GM20000 (cell line): ENCODE measurements around the gene COX4I2.
"Not testable (repeated sequence)": the region's sequence is repeated elsewhere in the genome, so short reads cannot be mapped to it uniquely, and the experiment has no call there.

Experiments used
- DNase-seq: peaks from one replicate; pipeline ENCODE4 v3.0.0; 2012; ENCODE audit warnings: low spot score
- TF ChIP-seq, protein P1 (sequence below): IDR thresholded peaks from 2 replicates; pipeline ENCODE4 v1.5.1; 2012; ENCODE audit warnings: mild to moderate bottlenecking, control low read depth; ENCODE audit errors: extremely low read depth, missing control alignments

COX4I2 gene

DNA sequence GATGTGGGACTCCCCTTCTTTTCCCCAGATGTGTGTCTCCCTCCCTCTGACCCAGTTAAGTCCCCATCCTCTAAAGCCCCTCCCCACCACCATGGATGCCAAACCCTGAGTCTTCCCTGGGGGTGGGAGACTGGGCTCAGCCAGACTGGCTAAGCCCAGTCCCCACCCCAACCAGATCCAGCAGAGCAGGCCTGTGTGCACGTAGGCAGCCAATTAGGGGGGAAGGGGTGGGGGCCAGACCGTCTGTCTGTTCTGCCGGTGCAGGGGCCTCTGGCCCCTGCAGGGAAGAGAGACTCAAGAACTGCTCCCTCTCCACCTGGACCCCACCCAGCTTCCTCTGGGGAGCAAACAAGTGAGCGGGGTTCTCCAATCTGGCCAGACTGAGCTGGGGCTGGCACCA is 605 bp downstream of the COX4I2 start:
- TF ChIP-seq, protein P1, sequence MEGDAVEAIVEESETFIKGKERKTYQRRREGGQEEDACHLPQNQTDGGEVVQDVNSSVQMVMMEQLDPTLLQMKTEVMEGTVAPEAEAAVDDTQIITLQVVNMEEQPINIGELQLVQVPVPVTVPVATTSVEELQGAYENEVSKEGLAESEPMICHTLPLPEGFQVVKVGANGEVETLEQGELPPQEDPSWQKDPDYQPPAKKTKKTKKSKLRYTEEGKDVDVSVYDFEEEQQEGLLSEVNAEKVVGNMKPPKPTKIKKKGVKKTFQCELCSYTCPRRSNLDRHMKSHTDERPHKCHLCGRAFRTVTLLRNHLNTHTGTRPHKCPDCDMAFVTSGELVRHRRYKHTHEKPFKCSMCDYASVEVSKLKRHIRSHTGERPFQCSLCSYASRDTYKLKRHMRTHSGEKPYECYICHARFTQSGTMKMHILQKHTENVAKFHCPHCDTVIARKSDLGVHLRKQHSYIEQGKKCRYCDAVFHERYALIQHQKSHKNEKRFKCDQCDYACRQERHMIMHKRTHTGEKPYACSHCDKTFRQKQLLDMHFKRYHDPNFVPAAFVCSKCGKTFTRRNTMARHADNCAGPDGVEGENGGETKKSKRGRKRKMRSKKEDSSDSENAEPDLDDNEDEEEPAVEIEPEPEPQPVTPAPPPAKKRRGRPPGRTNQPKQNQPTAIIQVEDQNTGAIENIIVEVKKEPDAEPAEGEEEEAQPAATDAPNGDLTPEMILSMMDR = no peak
- DNase-seq = no peak

DNA sequence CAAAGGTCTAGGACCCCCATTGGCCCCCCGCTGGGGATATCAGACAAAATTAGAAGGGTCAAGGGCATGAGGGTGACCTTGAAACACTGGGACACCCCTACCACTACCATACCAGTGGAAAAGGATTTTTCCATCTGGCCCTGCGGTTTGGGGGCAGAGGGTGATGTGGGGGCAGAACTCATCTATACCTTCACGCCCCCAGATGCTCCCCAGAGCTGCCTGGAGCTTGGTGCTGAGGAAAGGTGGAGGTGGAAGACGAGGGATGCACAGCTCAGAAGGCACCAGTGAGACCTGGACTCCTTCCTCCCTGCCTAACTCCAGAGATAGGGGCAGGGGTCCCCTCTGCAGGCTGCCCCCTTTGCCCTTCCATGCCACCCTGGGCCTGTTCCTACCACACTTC is 1.1 kb downstream of the COX4I2 start:
- no peak for DNase-seq
- TF ChIP-seq, protein P1 = no peak

DNA sequence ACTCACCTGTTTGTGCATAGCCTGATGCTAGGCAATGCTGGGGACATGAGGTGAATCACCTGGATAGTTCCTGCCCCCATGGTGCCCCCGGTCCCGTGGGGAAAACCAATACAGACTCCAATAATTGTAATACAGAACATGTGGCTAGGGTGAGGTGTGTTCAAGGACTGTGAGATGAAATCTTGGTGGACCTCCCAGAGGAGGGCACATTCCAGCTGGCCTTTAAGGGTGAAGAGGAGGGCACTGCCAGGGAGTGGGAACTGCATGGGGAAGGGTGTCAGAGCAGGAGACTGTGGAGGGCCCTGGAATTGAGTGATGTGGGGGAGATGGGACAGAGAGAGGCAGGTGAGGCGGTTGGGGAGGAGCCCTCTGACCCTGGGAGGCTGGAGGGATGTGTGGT is 2.5 kb downstream of the COX4I2 start:
- DNase-seq = no peak
- TF ChIP-seq, protein P1 = no peak

DNA sequence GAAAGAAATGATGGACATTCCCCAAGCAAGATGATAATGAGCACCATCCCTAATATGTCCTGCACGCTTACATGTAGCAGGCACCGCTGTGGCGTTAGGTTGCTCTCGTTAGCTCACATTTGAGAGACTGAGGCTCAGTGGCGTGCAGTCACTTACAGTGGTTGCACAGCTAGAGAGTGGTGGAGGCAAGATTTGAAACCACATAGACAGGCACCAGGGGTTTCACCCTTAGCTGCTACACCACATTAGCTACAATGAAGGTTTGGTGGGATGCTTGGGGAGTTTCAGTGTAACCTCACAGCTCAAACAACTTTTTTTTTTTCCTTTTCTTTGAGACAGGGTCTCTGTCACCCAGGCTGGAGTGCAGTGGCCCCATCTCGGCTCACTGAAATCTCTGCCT is 3.7 kb downstream of the COX4I2 start:
- TF ChIP-seq, protein P1 = no peak
- no peak for DNase-seq

DNA sequence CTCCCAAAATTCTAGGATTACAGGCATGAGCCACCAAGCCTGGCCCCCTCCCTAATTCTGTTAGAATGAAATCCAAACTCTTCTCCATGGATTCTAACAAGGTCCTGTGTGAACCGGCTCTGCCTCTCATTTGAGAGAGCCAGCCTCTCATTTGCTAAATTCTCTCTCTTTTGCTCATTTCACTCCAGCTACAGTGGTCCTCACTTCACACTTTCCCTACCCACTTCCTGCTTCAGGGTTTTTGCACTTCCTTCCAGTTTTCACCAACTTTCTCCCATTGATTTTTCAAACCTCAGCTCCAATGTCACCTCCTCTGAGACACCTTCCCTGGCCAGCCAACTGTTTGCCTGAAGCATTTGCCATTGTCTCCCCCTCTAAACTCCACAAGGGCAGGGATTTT is 5.1 kb downstream of the COX4I2 start:
- DNase-seq = no peak
- TF ChIP-seq, protein P1 = no peak

DNA sequence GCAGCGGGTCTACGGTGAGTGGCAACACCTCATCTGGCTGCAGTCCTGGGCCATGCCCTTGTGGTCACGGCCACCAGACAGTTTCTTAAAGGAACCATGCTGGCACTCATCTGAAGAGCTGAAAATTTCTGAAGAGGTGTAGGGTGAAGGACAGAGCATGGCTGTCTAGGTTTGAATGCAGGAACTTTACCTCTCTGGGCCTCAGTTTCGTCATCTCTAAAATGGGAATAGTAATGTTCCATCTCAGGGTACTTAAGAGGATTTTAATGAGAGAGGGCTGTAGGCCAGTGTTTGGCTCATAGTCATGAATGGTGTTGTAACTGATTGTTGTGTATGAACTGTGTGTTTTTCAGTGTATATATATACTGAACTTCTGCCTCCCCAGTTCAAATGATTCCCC is 5.8 kb downstream of the COX4I2 start:
- TF ChIP-seq, protein P1 = no peak
- DNase-seq = no peak

DNA sequence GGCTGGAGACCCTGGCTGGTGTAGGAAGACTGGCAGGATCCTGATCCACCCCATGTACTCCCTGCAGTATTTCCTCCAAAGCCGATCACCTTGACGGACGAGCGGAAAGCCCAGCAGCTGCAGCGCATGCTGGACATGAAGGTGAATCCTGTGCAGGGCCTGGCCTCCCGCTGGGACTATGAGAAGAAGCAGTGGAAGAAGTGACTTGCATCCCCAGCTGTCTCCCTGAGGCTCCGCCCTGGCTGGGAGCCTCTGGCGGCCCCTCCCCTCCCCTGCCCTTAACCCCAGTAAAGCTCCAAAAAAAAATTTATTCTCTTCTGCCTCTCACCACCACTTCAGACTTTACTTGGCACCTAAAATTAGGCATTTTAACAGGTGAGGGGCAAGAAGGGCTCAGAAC is 7.0 kb downstream of the COX4I2 start:
- no peak for DNase-seq
- TF ChIP-seq, protein P1 = no peak

DNA sequence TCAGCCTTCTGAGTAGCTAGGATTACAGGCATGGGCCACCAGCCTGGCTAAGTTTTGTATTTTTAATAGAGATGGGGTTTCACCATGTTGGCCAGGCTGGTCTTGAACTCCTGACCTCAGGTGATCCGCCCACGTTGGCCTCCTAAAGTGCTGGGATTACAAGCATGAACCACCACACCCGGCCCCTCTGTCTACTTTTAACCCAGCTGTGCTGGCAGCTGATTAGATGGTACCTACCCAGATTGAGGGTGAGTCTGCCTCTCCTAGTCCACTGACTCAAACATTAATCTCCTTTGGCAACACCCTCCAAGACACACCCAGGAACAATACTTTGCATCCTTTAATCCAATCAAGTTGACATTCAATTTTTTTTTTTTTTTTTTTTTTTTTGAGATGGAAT is 10.4 kb downstream of the COX4I2 start:
- not testable (repeated sequence) for DNase-seq
